K562 (cell line): ENCODE results near the gene ATP5PO. TPM values are rescaled to one million over a fixed set of nuclear protein-coding genes. Genes with fewer than 3 reads are reported as not detected.

ENCODE experiments used
- ADNP ChIP-seq: fragments of 200-800 bp; sonication (Bioruptor generic); IDR thresholded peaks from 2 replicates; pipeline ENCODE4 v1.6.1; 2016; ENCODE audit warnings: missing genetic modification characterization, missing compliant biosample characterization
- HDAC2 ChIP-seq: fragments of 450-650 bp; IDR thresholded peaks from 2 replicates; pipeline ENCODE4 v1.6.1; 2016; ENCODE audit warnings: mild to moderate bottlenecking
- NFIC ChIP-seq: fragments of 450-650 bp; IDR thresholded peaks from 2 replicates; pipeline ENCODE4 v1.6.1; 2017; ENCODE audit warnings: mild to moderate bottlenecking, inconsistent platforms
- RBM25 ChIP-seq: fragments of 200-400 bp; formaldehyde crosslinking; IDR thresholded peaks from 2 replicates; pipeline ENCODE4 v1.6.1; 2018; ENCODE audit warnings: low read length, low read depth, moderate library complexity; ENCODE audit not compliant: severe bottlenecking
- RCOR1 ChIP-seq, 2 experiments: IDR thresholded peaks; 2 replicates each; pipeline ENCODE4 v1.6.1; 2012; ENCODE audit warnings: low read depth in 2 of 2, low read length in 2 of 2, borderline replicate concordance in 1 of 2, improper control_type of control experiment in 1 of 2
- polyA plus RNA-seq, 8 experiments: library from polyadenylated mRNA; depleted of rRNA in 4 of 8; stranded (reverse) in 5 of 8; unstranded in 3 of 8; fragments of >200 nt; fragmentation: Nextera tagmentation in 2 of 8; fragmentation: Illumina TruSeq in 1 of 8; extraction: Ambion mirVana in 2 of 8; extraction: Trizol in 1 of 8; gene quantifications; 2 replicates each; pipeline versions ENCODE4 v1.2.1 to v1.2.3, GENCODE V29; 2011 to 2014; ENCODE audit warnings: inconsistent platforms in 1 of 8, missing spikeins in 1 of 8
- total RNA-seq, 7 experiments: library from RNA; depleted of rRNA in 6 of 7; stranded (reverse); fragments of >200 nt in 6 of 7; fragmentation: Illumina TruSeq in 2 of 7; extraction: Trizol in 2 of 7; gene quantifications; 2 replicates each; pipeline versions ENCODE4 v1.2.1 to v1.2.3, GENCODE V29; 2011 to 2021; ENCODE audit warnings: low replicate concordance in 1 of 7
- TF ChIP-seq, protein P1 (sequence below): fragments of 450-650 bp; IDR thresholded peaks from 2 replicates; pipeline ENCODE4 v1.7.0; 2016; ENCODE audit warnings: borderline replicate concordance
- TF ChIP-seq, protein P2 (sequence below): fragments of 250-450 bp; sonication (Bioruptor Pico); IDR thresholded peaks from 2 replicates; pipeline ENCODE4 v1.8.0; 2021; ENCODE audit warnings: moderate library complexity, mild to moderate bottlenecking, inconsistent platforms

Gene ATP5PO
- total and polyA plus RNA-seq, 9 of the 15 experiments (the other 6 are each of a cell fraction or from before 2014, with no cell fraction given) = 367 to 2,722 (median 808) TPM

DNA sequence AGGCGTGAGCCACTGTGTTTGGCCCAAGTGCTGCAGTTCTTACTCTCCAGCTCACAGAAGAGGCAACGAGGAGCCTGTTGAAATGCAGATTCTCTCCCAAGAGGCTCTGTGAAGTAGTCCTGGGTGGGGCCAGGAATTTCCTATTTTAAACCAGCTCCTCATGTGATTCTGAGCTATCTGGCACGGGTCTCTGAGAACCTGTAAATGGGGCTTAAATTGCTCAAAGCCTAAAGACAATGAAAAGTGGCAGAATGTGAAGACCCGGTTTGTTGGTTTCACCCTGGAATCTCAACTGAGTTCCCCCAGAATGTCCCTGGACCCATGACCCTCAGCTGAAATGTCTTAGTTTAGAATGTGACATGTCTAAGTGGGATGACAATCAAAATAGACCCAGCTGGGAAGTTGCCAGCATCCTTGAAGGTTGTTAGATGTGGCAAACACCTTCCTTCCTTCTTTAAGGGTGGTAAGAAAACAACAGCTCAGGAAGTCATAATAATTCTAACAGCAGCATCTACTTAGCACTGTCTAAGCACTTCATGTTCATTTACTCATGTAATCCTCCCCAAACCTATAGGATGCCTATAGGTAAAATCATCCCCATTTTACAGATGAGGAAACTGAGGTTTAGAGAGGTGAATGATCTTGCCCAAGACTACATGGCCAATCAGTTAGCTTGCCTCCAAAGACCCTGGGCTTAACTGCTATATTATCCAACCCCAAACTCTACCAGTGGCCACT lies 20.9 kb upstream of the ATP5PO start (continued):
- TF ChIP-seq, protein P1, sequence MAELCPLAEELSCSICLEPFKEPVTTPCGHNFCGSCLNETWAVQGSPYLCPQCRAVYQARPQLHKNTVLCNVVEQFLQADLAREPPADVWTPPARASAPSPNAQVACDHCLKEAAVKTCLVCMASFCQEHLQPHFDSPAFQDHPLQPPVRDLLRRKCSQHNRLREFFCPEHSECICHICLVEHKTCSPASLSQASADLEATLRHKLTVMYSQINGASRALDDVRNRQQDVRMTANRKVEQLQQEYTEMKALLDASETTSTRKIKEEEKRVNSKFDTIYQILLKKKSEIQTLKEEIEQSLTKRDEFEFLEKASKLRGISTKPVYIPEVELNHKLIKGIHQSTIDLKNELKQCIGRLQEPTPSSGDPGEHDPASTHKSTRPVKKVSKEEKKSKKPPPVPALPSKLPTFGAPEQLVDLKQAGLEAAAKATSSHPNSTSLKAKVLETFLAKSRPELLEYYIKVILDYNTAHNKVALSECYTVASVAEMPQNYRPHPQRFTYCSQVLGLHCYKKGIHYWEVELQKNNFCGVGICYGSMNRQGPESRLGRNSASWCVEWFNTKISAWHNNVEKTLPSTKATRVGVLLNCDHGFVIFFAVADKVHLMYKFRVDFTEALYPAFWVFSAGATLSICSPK = no peak
- TF ChIP-seq NFIC (no peak), HDAC2 (peak; percentile 80; the same call in 1 of the 2 replicates), RBM25 (peak; percentile 97), RCOR1 (IDR thresholded peaks at IDR 0.05; ENCODE audit: borderline replicate concordance in 1 of 2, low read depth in 2 of 2, low read length in 2 of 2) (peak in 1 of 2 experiments; percentile 39; a peak in 1 of 4 replicates), ADNP (peak; percentile 90)
- TF ChIP-seq, protein P2, sequence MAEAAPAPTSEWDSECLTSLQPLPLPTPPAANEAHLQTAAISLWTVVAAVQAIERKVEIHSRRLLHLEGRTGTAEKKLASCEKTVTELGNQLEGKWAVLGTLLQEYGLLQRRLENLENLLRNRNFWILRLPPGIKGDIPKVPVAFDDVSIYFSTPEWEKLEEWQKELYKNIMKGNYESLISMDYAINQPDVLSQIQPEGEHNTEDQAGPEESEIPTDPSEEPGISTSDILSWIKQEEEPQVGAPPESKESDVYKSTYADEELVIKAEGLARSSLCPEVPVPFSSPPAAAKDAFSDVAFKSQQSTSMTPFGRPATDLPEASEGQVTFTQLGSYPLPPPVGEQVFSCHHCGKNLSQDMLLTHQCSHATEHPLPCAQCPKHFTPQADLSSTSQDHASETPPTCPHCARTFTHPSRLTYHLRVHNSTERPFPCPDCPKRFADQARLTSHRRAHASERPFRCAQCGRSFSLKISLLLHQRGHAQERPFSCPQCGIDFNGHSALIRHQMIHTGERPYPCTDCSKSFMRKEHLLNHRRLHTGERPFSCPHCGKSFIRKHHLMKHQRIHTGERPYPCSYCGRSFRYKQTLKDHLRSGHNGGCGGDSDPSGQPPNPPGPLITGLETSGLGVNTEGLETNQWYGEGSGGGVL = no peak
